Measurements from ENCODE around the gene KANSL1L.

KANSL1L gene

DNA sequence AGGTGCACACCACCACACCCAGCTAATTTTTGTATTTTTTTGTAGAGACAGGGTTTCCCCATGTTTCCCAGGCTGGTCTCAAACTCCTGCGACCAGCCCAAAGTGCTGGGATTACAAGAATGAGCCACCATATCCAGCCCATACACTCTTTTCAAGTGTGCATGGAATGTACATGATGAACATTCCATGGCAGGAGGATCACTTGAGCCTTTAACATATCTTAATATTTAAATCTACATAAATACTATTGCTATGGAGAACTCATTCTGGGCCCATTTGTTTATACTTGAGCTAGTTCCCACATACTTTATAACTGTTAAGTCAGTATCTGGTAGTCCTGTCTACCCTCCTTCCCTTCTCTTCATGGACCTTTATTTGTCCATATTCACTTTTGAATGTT, 120.3 kb downstream of the KANSL1L start:
- DNase-seq = no peak
- Histone ChIP-seq H3K36me3 (no peaks in the 10 kb centered on the region), H3K9me3 (no peaks in the 10 kb centered on the region), H3K4me1 (no peaks in the 10 kb centered on the region), H3K27me3 (no peaks in the 10 kb centered on the region), H3K4me3 (ENCODE audit: low read depth, low read length) (no peak overlapping the region)
- TF ChIP-seq, protein P1, sequence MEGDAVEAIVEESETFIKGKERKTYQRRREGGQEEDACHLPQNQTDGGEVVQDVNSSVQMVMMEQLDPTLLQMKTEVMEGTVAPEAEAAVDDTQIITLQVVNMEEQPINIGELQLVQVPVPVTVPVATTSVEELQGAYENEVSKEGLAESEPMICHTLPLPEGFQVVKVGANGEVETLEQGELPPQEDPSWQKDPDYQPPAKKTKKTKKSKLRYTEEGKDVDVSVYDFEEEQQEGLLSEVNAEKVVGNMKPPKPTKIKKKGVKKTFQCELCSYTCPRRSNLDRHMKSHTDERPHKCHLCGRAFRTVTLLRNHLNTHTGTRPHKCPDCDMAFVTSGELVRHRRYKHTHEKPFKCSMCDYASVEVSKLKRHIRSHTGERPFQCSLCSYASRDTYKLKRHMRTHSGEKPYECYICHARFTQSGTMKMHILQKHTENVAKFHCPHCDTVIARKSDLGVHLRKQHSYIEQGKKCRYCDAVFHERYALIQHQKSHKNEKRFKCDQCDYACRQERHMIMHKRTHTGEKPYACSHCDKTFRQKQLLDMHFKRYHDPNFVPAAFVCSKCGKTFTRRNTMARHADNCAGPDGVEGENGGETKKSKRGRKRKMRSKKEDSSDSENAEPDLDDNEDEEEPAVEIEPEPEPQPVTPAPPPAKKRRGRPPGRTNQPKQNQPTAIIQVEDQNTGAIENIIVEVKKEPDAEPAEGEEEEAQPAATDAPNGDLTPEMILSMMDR (IDR thresholded peaks at IDR 0.05; ENCODE audit: low read depth, low read length) = no peak

DNA sequence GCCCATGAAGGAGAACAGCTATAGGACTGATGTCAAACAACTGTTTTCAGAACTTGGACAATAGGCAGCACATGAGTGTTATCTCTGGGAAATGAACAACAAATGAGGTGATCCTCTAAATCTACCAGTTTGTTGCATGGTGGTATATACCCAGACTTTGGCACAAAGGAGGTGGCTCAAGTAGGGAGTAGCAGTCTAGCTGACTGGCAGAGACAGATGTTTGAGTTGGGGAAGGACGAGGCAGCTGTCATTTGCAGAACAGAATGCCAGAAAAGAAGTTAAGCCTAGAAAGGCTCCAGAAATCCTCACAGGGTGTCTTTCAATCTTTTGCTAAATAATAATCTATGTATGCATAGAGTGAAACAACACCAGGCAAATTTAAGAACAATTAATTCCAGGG, 121.4 kb downstream of the KANSL1L start:
- Histone ChIP-seq H3K27me3 (no peaks in the 10 kb centered on the region), H3K36me3 (no peaks in the 10 kb centered on the region), H3K4me3 (ENCODE audit: low read depth, low read length) (no peak overlapping the region), H3K4me1 (no peaks in the 10 kb centered on the region), H3K9me3 (no peaks in the 10 kb centered on the region)
- TF ChIP-seq, protein P1 (IDR thresholded peaks at IDR 0.05; ENCODE audit: low read depth, low read length) = no peak
- no peak for DNase-seq

DNA sequence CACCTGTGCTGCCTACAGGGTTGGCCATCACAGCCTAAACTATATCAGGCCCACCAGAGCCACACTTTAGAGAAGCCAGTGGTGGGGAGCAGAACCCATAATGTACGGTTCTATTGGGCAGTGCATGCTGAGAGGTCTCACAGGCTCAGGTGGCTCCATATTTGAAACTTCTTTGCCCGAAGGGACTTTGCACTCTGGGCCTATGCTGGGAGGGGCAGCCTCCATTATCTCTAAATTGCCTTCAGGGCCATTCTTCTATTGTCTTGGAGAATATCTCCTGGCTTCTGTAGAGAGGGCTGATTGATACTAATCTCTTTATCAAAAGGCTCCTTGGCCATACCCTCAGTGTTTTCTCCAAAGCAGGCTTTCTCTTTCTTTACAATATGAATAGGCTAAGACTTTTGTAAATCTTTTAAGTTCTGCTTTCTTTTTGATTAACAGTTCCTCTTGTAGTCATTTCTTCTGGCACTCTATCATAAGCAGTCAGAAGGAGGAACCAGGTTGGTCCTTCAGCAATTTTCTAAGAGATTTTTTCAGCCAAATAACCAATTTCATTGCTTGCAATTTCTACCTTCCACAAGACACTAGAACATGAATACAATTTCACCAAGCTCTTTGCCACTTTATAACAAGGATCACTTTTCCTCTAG, 124.2 kb downstream of the KANSL1L start:
- no peak overlapping the region for H3K4me3 ChIP-seq (ENCODE audit: low read depth, low read length)
- no peaks in the 10 kb centered on the region for H3K27me3 ChIP-seq
- no peaks in the 10 kb centered on the region for H3K4me1 ChIP-seq
- no peaks in the 10 kb centered on the region for H3K36me3 ChIP-seq
- DNase-seq = no peak
- H3K9me3 ChIP-seq = no peaks in the 10 kb centered on the region
- TF ChIP-seq, protein P1 (IDR thresholded peaks at IDR 0.05; ENCODE audit: low read depth, low read length) = no peak

DNA sequence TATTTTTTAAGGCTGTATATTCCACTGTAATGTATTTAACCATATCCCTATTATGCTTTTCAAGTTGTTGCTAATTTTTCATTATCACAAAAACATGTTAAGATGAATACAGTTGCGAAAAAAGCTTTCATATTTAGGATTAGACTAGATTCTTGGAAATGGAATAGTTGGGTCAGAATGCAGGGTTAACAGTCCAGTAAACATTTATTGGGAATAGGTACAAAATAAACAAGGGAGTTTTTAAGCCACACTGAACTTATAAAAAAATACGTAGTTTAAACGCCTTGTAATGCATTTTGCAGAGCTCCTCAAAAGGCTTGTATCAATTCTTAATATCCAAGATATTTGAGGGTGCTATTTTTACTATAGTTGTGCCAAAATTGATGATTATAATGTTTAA, 133.1 kb downstream of the KANSL1L start:
- no peaks in the 10 kb centered on the region for H3K36me3 ChIP-seq
- H3K9me3 ChIP-seq = no peaks in the 10 kb centered on the region
- H3K4me3 ChIP-seq (ENCODE audit: low read depth, low read length) = no peak overlapping the region
- H3K27me3 ChIP-seq = no peaks in the 10 kb centered on the region
- TF ChIP-seq, protein P1 (IDR thresholded peaks at IDR 0.05; ENCODE audit: low read depth, low read length) = no peak
- no peaks in the 10 kb centered on the region for H3K4me1 ChIP-seq
- DNase-seq = no peak

DNA sequence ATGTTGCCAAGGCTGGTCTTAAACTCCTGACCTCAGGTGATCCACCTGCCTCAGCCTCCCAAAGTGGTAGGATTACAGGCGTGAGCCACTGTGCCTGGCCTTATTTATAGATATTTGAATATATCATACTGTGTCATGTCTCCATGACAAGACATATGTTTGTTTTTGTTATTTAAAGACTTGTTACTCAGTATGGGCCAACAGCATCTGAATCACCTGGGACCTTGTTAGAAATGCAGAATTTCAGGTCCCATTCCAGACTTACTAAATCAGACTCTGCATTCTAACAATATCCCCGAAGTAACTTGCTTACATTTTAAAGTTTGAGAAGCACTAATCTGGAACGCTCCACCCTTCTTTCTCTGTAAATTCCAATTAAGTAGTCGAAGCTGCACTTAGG, 135.5 kb downstream of the KANSL1L start:
- TF ChIP-seq, protein P1 (IDR thresholded peaks at IDR 0.05; ENCODE audit: low read depth, low read length) = no peak
- Histone ChIP-seq H3K36me3 (no peaks in the 10 kb centered on the region), H3K4me3 (ENCODE audit: low read depth, low read length) (no peak overlapping the region), H3K4me1 (no peaks in the 10 kb centered on the region), H3K27me3 (no peaks in the 10 kb centered on the region), H3K9me3 (no peaks in the 10 kb centered on the region)
- DNase-seq = no peak

DNA sequence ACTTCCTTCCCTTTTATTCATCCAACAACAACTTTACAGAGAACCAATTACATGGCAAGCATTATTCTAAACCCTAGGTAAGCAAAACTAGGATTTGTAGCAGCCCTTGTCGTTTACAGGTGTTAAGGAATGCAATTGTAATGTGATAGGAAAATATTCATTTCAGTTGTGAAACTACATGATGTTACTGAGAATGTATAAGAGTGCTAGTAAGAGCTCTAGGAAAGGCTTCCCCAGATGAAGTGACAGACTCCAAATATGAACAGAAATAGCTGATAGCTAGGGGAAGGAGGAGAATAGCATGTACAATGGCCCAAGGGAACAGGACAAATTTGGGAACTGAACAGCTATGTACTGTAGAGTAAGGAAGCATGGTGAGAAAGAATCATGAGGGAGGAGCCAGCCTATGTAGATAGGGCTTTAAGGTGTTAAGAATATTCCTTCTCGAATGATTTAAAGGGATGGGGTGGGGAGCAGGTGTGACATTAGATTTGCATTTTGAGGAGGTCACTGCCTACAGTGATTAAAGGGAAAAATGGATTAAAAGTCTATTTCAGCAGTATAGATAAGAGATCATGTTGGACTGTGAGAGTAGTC, 137.0 kb downstream of the KANSL1L start:
- DNase-seq = no peak
- Histone ChIP-seq H3K27me3 (no peaks in the 10 kb centered on the region), H3K4me1 (no peaks in the 10 kb centered on the region), H3K4me3 (ENCODE audit: low read depth, low read length) (no peak overlapping the region), H3K36me3 (no peaks in the 10 kb centered on the region), H3K9me3 (no peaks in the 10 kb centered on the region)
- TF ChIP-seq, protein P1 (IDR thresholded peaks at IDR 0.05; ENCODE audit: low read depth, low read length) = no peak
